ENCODE results near the gene USP2. TPM values are rescaled to one million over a fixed set of nuclear protein-coding genes. Genes with fewer than 3 reads are reported as not detected.

The USP2 gene
- total and polyA plus RNA-seq, 4 donors: 1.7 to 6.5 (median 3.5) TPM

- TF ChIP-seq CTCF (IDR thresholded peaks at IDR 0.05; ENCODE audit: control extremely low read depth, extremely low read depth): no peak
- peaks cover 3 to 24% (median 19%) of the 10 kb centered on the region in 3 donors for H3K27me3 ChIP-seq (ENCODE audit: control insufficient read depth in 3 of 3, insufficient read depth in 3 of 3, low read length in 2 of 3)
- 1 to 2% methylated on average over 39 to 41 of the region's 41 CpGs for WGBS, 2 donors
- ATAC-seq (ENCODE audit: insufficient read depth, low FRiP score) (no peak), DNase-seq (peak; percentile 28 to 48 (median 39))
- no peak within 1 kb of the TSS for H3K27ac ChIP-seq (ENCODE audit: low read depth in 1 of 2, low read length in 1 of 2)
- peak within 1 kb of the TSS; percentile 3 for H3K4me3 ChIP-seq
- no peaks in the 10 kb centered on the region for H3K9me3 ChIP-seq (ENCODE audit: control insufficient read depth in 4 of 4, insufficient read depth in 3 of 4, low read length in 3 of 4)
- H3K9ac ChIP-seq (ENCODE audit: insufficient read depth in 1 of 2, low read length in 2 of 2): no peak within 1 kb of the TSS
- H3K36me3 ChIP-seq (ENCODE audit: control insufficient read depth in 4 of 4, insufficient read depth in 4 of 4, low read length in 4 of 4): no peaks in the 10 kb centered on the region
- H3K4me1 ChIP-seq (ENCODE audit: control insufficient read depth in 5 of 5, insufficient read depth in 5 of 5, low read length in 5 of 5): peaks cover 0 to 14% (median 4%) of the 10 kb centered on the region in 5 donors
Measured at GRCh38 chr11:119422809-119423508, 41.5 kb upstream of the USP2 start, which contains the start of gene THY1. Gene THY1, minus strand, starts transcription at chr11:119423172. Its CDS starts 2,267 bp downstream, at chr11:119420905.

- no peaks in the 10 kb centered on the region for H3K9me3 ChIP-seq (ENCODE audit: control insufficient read depth in 4 of 4, insufficient read depth in 3 of 4, low read length in 3 of 4)
- no peak for TF ChIP-seq CTCF (IDR thresholded peaks at IDR 0.05; ENCODE audit: control extremely low read depth, extremely low read depth)
- no peaks in the 10 kb centered on the region for H3K36me3 ChIP-seq (ENCODE audit: control insufficient read depth in 4 of 4, insufficient read depth in 4 of 4, low read length in 4 of 4)
- 2 to 3% methylated on average over 49 of the region's 49 CpGs for WGBS, 2 donors
- peaks cover 3 to 24% (median 19%) of the 10 kb centered on the region in 3 donors for H3K27me3 ChIP-seq (ENCODE audit: control insufficient read depth in 3 of 3, insufficient read depth in 3 of 3, low read length in 2 of 3)
- H3K4me1 ChIP-seq (ENCODE audit: control insufficient read depth in 5 of 5, insufficient read depth in 5 of 5, low read length in 5 of 5): peaks cover 0 to 14% (median 4%) of the 10 kb centered on the region in 5 donors
- DNase-seq (peak; percentile 46 to 47 (median 46)), ATAC-seq (ENCODE audit: insufficient read depth, low FRiP score) (no peak)
- H3K27ac ChIP-seq (ENCODE audit: low read depth in 1 of 2, low read length in 1 of 2): no peak overlapping the region
- H3K4me3 ChIP-seq: peak overlapping the region; percentile 3
- no peak overlapping the region for H3K9ac ChIP-seq (ENCODE audit: insufficient read depth in 1 of 2, low read length in 2 of 2)
Measured at GRCh38 chr11:119421941-119422808, 40.7 kb upstream of the USP2 start.

GRCh38 chr11:119421351-119421750 lies 39.9 kb upstream of the USP2 start:
- H3K27me3 ChIP-seq (ENCODE audit: control insufficient read depth in 3 of 3, insufficient read depth in 3 of 3, low read length in 2 of 3): peaks cover 3 to 24% (median 19%) of the 10 kb centered on the region in 3 donors
- 33 to 59% methylated on average over 8 of the region's 8 CpGs for WGBS, 2 donors
- H3K36me3 ChIP-seq (ENCODE audit: control insufficient read depth in 4 of 4, insufficient read depth in 4 of 4, low read length in 4 of 4): no peaks in the 10 kb centered on the region
- no peak overlapping the region for H3K9ac ChIP-seq (ENCODE audit: insufficient read depth in 1 of 2, low read length in 2 of 2)
- no peaks in the 10 kb centered on the region for H3K9me3 ChIP-seq (ENCODE audit: control insufficient read depth in 4 of 4, insufficient read depth in 3 of 4, low read length in 3 of 4)
- H3K4me3 ChIP-seq: no peak overlapping the region
- ATAC-seq (ENCODE audit: insufficient read depth, low FRiP score) (no peak), DNase-seq (peak in 1 of 3 donors; percentile 17)
- peaks cover 0 to 14% (median 4%) of the 10 kb centered on the region in 5 donors for H3K4me1 ChIP-seq (ENCODE audit: control insufficient read depth in 5 of 5, insufficient read depth in 5 of 5, low read length in 5 of 5)
- no peak overlapping the region for H3K27ac ChIP-seq (ENCODE audit: low read depth in 1 of 2, low read length in 1 of 2)
- no peak for TF ChIP-seq CTCF (IDR thresholded peaks at IDR 0.05; ENCODE audit: control extremely low read depth, extremely low read depth)

Data from lung (tissue), 12 donors.